ENCODE results near the gene TMEM63C. TPM values are rescaled to one million over a fixed set of nuclear protein-coding genes. Genes with fewer than 3 reads are reported as not detected.

Gene TMEM63C
- total and polyA plus RNA-seq, 11 donors: 0.01 to 4.0 (median 1.7) TPM; not detected in 1

GRCh38 chr14:77260199-77260598 lies 78.6 kb downstream of the TMEM63C start:
- intact Hi-C loops (cut with DNase I): no loop called here
- Histone ChIP-seq H3K36me3 (no peaks in the 10 kb centered on the region), H3K27ac (no peak overlapping the region), H3K27me3 (peaks cover 0 to 26% (median 0%) of the 10 kb centered on the region in 9 donors), H3K4me1 (no peaks in the 10 kb centered on the region), H3K9me3 (no peaks in the 10 kb centered on the region), H3K4me3 (no peak overlapping the region)
- ATAC-seq (no peak), DNase-seq (peak in 1 of 5 donors; percentile 4)
- TF ChIP-seq POLR2A (IDR thresholded peaks at IDR 0.05): no peak
- TF ChIP-seq CTCF (IDR thresholded peaks at IDR 0.05): no peak
- WGBS, 4 donors: 78 to 86% (median 82%) methylated on average over 11 of the region's 11 CpGs

GRCh38 chr14:77260631-77261030 lies 79.0 kb downstream of the TMEM63C start:
- no peak overlapping the region for H3K27ac ChIP-seq
- H3K4me1 ChIP-seq: no peaks in the 10 kb centered on the region
- DNase-seq (no peak), ATAC-seq (peak in 1 of 4 donors; percentile 44)
- H3K4me3 ChIP-seq: no peak overlapping the region
- H3K27me3 ChIP-seq: peaks cover 0 to 26% (median 0%) of the 10 kb centered on the region in 9 donors
- intact Hi-C loops (cut with DNase I): no loop called here
- no peaks in the 10 kb centered on the region for H3K36me3 ChIP-seq
- TF ChIP-seq POLR2A (IDR thresholded peaks at IDR 0.05) (no peak), CTCF (IDR thresholded peaks at IDR 0.05) (no peak)
- 49 to 71% (median 52%) methylated on average over 7 to 10 of the region's 10 CpGs for WGBS, 4 donors
- no peaks in the 10 kb centered on the region for H3K9me3 ChIP-seq

- WGBS, 4 donors: 78 to 84% (median 82%) methylated on average over 8 to 16 of the region's 16 CpGs
- H3K36me3 ChIP-seq: no peaks in the 10 kb centered on the region
Observed at GRCh38 chr14:77264466-77265186, 83.0 kb downstream of the TMEM63C start.

GRCh38 chr14:77265187-77265515 lies 83.6 kb downstream of the TMEM63C start:
- 60 to 77% (median 69%) methylated on average over 2 of the region's 2 CpGs for WGBS, 4 donors
- no peak overlapping the region for H3K27ac ChIP-seq
- no peaks in the 10 kb centered on the region for H3K4me1 ChIP-seq
- peaks cover 0 to 12% (median 3%) of the 10 kb centered on the region in 12 donors for H3K9me3 ChIP-seq
- TF ChIP-seq POLR2A (IDR thresholded peaks at IDR 0.05): no peak
- no peak for TF ChIP-seq CTCF (IDR thresholded peaks at IDR 0.05)
- H3K4me3 ChIP-seq: no peak overlapping the region
- H3K27me3 ChIP-seq: peaks cover 0 to 27% (median 13%) of the 10 kb centered on the region in 9 donors
- intact Hi-C loops (cut with DNase I): no loop called here
- H3K36me3 ChIP-seq: no peaks in the 10 kb centered on the region
- DNase-seq: no peak
- no peak for ATAC-seq

More at GRCh38 chr14:77264466-77265186, 83.0 kb downstream of the TMEM63C start:
- no peak overlapping the region for H3K27ac ChIP-seq
- no peaks in the 10 kb centered on the region for H3K4me1 ChIP-seq
- ATAC-seq (peak in 1 of 4 donors; percentile 24), DNase-seq (peak in 1 of 5 donors; percentile 20)
- no peak for TF ChIP-seq CTCF (IDR thresholded peaks at IDR 0.05)
- no peak for TF ChIP-seq POLR2A (IDR thresholded peaks at IDR 0.05)
- intact Hi-C loops (cut with DNase I): no loop called here
- no peak overlapping the region for H3K4me3 ChIP-seq
- peaks cover 0 to 23% (median 10%) of the 10 kb centered on the region in 9 donors for H3K27me3 ChIP-seq
- H3K9me3 ChIP-seq: peaks cover 0 to 12% (median 3%) of the 10 kb centered on the region in 12 donors
